NT2/D1 (cell line): Measurements from ENCODE around the gene LRRC49.

Experiments
- SUZ12 ChIP-seq: IDR thresholded peaks from 2 replicates; pipeline ENCODE4 v1.6.1; 2011; ENCODE audit not compliant: insufficient read length, insufficient read depth; ENCODE audit errors: extremely low read depth
- ZNF274 ChIP-seq: IDR thresholded peaks from 2 replicates; pipeline ENCODE4 v1.6.1; 2011; ENCODE audit warnings: mild to moderate bottlenecking, low read depth, low read length

DNA sequence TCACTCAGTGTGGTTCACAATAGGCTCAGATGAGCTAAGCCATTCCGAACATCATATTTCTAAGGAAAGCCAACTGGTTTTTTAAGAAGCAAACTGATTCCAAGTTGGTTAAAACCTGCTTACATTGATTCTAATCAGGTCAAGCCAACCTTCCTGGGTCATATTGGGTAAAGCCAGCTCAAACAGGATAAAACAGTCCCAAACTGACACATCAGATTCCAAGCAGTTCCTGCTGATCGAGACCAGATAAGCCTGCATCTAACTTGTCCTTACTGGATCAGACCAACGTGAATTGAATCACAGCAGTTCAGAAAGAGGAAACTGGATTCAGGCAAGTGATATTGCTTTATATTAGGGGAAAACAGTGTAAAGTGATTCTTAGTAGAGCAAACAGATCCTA is 204.1 kb downstream of the LRRC49 start:
- TF ChIP-seq ZNF274 (no peak), SUZ12 (no peak)
